Osteoblast (primary cell): ENCODE results near the gene PAK2. TPM values are rescaled to one million over a fixed set of nuclear protein-coding genes. Genes with fewer than 3 reads are reported as not detected.

ENCODE experiments used
- DNase-seq: peaks from one replicate; pipeline ENCODE4 v3.0.0; 2011; ENCODE audit warnings: low spot score, mixed read lengths; ENCODE audit not compliant: insufficient read length; ENCODE audit errors: missing footprints
- H2AFZ ChIP-seq: 2 replicates; pipeline ENCODE4 v1.6.0; 2011; ENCODE audit warnings: mild to moderate bottlenecking, low read length
- H3K27ac ChIP-seq: 2 replicates; pipeline ENCODE4 v1.5.1; 2011; ENCODE audit warnings: mild to moderate bottlenecking, low read depth, low read length, moderate library complexity
- H3K27me3 ChIP-seq: 2 replicates; pipeline ENCODE4 v1.6.0; 2012; ENCODE audit warnings: mild to moderate bottlenecking, control low read depth, inconsistent platforms, low read length, moderate library complexity; ENCODE audit not compliant: insufficient read depth
- H3K36me3 ChIP-seq: 2 replicates; pipeline ENCODE4 v1.5.1; 2011; ENCODE audit warnings: mild to moderate bottlenecking, low read length, control low read depth, moderate library complexity; ENCODE audit not compliant: insufficient read depth
- H3K4me1 ChIP-seq: 2 replicates; pipeline ENCODE4 v1.5.1; 2011; ENCODE audit warnings: mild to moderate bottlenecking, low read length, control low read depth, moderate library complexity; ENCODE audit not compliant: insufficient read depth
- H3K4me2 ChIP-seq: 2 replicates; pipeline ENCODE4 v1.6.0; 2011; ENCODE audit warnings: mild to moderate bottlenecking, low read length; ENCODE audit not compliant: insufficient read depth
- H3K4me3 ChIP-seq: fragments of 200-600 bp; sonication (generic); 3 replicates; pipeline ENCODE4 v1.5.1; 2012; ENCODE audit warnings: mild to moderate bottlenecking, low read length, inconsistent platforms; ENCODE audit not compliant: insufficient read depth
- H3K79me2 ChIP-seq: 2 replicates; pipeline ENCODE4 v1.6.0; 2012; ENCODE audit warnings: mild to moderate bottlenecking, low read length, control low read depth, inconsistent platforms; ENCODE audit not compliant: insufficient read depth
- H3K9me3 ChIP-seq: 2 replicates; pipeline ENCODE4 v1.5.1; 2011; ENCODE audit warnings: low read depth, low read length, control low read depth
- H4K20me1 ChIP-seq: 2 replicates; pipeline ENCODE4 v1.6.0; 2012; ENCODE audit warnings: mild to moderate bottlenecking, low read length, control low read depth; ENCODE audit not compliant: insufficient read depth
- total RNA-seq: library from RNA; depleted of rRNA; stranded (reverse); fragments of >200 nt; gene quantifications from 2 replicates; pipeline ENCODE4 v1.2.3, GENCODE V29; 2012
- TF ChIP-seq, protein P1 (sequence below): IDR thresholded peaks from 2 replicates; pipeline ENCODE4 v1.5.1; 2011; ENCODE audit warnings: mild to moderate bottlenecking, low read depth, low read length, moderate library complexity; ENCODE audit errors: extremely low read depth

Gene PAK2
- total RNA-seq, 1 donor = 36.6 TPM

DNA sequence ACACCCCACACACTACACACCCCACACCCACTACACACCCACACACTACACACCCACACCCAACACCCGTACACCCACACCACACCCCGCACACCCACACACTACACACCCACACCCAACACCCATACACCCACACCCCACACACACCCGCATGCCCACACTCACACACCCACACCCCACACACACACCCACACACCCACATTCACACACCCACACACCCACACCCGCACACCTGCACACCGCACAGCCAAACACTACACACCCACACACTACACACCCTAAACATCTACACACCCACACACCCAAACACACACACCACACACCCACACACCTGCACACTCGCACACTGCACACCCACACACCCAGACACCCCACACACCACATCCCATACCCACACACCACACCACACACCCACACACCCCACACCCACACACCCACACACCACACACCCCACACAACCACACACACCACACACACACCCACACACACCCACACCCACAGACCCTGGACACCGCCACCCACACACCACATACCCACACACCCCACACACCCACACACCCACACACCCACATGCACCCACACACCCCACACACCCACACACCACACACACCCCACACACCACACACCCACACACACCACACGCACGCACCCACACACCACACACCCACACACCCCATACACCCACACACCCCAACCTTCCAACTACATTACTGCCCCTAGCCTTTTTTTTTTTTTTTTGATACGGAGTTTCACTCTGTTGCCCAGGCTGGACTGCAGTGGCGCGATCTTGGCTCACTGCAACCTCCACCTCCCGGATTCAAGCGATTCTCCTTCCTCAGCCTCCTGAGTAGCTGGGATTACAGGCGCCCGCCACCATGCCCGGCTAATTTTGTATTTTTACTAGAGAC, 44.5 kb upstream of the PAK2 start:
- Histone ChIP-seq H3K27me3 (peaks cover 5% of the 10 kb centered on the region), H3K4me2 (no peak overlapping the region), H3K27ac (no peak overlapping the region), H4K20me1 (no peaks in the 10 kb centered on the region), H2AFZ (no peak overlapping the region), H3K9me3 (no peaks in the 10 kb centered on the region), H3K36me3 (no peaks in the 10 kb centered on the region), H3K79me2 (no peaks in the 10 kb centered on the region), H3K4me3 (no peak overlapping the region), H3K4me1 (no peaks in the 10 kb centered on the region)
- no peak for DNase-seq
- TF ChIP-seq, protein P1, sequence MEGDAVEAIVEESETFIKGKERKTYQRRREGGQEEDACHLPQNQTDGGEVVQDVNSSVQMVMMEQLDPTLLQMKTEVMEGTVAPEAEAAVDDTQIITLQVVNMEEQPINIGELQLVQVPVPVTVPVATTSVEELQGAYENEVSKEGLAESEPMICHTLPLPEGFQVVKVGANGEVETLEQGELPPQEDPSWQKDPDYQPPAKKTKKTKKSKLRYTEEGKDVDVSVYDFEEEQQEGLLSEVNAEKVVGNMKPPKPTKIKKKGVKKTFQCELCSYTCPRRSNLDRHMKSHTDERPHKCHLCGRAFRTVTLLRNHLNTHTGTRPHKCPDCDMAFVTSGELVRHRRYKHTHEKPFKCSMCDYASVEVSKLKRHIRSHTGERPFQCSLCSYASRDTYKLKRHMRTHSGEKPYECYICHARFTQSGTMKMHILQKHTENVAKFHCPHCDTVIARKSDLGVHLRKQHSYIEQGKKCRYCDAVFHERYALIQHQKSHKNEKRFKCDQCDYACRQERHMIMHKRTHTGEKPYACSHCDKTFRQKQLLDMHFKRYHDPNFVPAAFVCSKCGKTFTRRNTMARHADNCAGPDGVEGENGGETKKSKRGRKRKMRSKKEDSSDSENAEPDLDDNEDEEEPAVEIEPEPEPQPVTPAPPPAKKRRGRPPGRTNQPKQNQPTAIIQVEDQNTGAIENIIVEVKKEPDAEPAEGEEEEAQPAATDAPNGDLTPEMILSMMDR = no peak

DNA sequence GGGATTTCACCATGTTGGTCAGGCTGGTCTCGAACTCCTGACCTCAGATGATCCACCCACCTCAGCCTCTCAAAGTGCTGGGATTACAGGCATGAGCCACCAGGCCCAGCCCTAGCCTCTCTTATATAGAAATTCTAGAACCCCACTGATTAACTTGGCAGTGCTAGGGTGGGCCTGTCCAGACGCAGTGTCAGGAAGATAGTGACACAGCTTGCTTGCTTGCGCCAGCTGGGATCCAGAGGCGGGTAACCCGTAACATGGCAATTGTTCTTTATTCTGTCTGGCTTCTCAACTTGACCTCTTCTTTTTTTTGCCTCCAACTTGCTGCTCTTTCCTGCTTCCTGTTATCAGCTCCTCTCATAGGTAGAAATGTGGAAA, 43.8 kb upstream of the PAK2 start:
- no peak overlapping the region for H3K27ac ChIP-seq
- no peaks in the 10 kb centered on the region for H3K79me2 ChIP-seq
- no peaks in the 10 kb centered on the region for H4K20me1 ChIP-seq
- H3K4me2 ChIP-seq = no peak overlapping the region
- no peaks in the 10 kb centered on the region for H3K4me1 ChIP-seq
- H3K9me3 ChIP-seq = no peaks in the 10 kb centered on the region
- H3K4me3 ChIP-seq = no peak overlapping the region
- H3K36me3 ChIP-seq = no peaks in the 10 kb centered on the region
- TF ChIP-seq, protein P1 = no peak
- no peak for DNase-seq
- H3K27me3 ChIP-seq = peaks cover 5% of the 10 kb centered on the region
- no peak overlapping the region for H2AFZ ChIP-seq

DNA sequence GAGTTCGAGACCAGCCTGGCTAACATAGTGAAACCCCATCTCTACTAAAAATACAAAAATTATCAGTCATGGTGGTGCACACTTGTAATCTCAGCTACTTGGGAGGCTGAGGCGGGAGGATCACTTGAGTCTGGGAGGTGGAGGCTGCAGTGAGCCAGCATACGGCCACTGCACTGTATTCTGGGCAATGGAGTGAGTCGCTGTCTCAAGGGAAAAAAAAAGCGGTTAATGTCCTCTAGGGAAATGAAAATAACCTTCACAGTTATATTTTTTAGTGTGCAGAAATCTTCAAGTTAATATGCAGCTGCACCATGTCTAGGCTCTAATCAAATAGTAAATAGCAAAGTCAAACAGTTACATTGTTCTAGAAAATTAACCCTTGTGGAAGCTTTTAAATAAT, 42.4 kb upstream of the PAK2 start:
- TF ChIP-seq, protein P1 = no peak
- no peak overlapping the region for H3K27ac ChIP-seq
- H3K36me3 ChIP-seq = no peaks in the 10 kb centered on the region
- DNase-seq = no peak
- H2AFZ ChIP-seq = no peak overlapping the region
- H3K79me2 ChIP-seq = no peaks in the 10 kb centered on the region
- no peaks in the 10 kb centered on the region for H3K27me3 ChIP-seq
- no peaks in the 10 kb centered on the region for H4K20me1 ChIP-seq
- no peak overlapping the region for H3K4me3 ChIP-seq
- no peaks in the 10 kb centered on the region for H3K4me1 ChIP-seq
- no peaks in the 10 kb centered on the region for H3K9me3 ChIP-seq
- H3K4me2 ChIP-seq = no peak overlapping the region

DNA sequence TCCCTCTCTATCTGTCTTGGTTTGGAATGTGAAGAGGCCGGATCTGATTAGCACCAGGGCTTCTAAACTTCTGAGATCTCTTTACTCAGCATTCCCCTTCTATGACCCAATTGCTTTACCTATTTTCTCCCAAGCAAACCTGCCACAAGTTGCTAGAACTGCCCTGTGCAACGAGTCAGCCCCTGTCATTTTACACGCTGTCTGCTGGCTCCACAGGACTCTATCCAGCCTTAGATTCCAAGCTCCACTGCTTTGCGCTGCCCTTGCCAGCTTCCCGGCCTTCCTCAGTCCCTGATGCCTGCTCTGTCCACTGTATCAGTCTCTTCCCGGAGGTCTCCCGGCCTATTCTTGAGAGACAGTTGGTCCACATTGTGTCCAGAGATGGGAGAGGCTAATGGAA, 39.9 kb upstream of the PAK2 start:
- TF ChIP-seq, protein P1 = no peak
- Histone ChIP-seq H3K4me1 (no peaks in the 10 kb centered on the region), H3K36me3 (no peaks in the 10 kb centered on the region), H3K79me2 (no peaks in the 10 kb centered on the region), H3K9me3 (no peaks in the 10 kb centered on the region), H3K4me2 (no peak overlapping the region), H3K4me3 (no peak overlapping the region), H4K20me1 (no peaks in the 10 kb centered on the region), H3K27me3 (peaks cover 3% of the 10 kb centered on the region), H3K27ac (no peak overlapping the region), H2AFZ (no peak overlapping the region)
- no peak for DNase-seq
